ENCODE results near the gene SPTLC2.

The SPTLC2 gene

GRCh38 chr14:77467801-77468200 is 148.6 kb downstream of the SPTLC2 start:
- DNase-seq (ENCODE audit: low spot score) = no peak

DNA sequence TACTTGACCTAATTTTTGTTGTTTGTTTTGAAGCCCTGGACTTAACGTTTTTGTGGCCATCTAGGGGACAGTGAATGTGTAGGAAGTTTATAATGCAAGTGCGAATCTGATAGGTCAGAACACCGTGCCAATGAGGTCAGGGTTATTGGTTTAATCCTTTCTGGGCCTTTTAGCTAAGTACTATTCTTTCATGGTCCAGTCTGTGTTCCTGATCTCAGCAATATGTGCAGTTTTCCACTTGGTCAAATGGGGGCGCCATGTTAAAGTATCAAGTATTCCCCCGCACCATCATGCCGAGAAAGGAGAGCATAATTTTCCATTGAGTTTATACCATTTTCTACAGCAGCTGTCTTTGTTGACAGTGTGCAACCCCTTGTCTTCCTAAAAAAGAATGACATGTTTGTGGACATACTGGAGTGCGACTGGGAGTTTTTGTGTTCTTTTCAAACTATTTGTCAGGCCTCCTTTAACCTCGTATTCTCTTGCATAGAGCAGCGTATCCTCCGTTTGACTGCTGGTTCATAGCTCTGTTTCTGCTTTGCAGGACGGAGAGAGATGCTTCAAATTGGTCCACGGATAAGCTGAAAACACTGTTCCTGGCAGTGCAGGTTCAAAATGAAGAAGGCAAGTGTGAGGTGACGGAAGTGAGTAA is 157.2 kb downstream of the SPTLC2 start:
- DNase-seq (ENCODE audit: low spot score) = peak; percentile 68

GRCh38 chr14:77458249-77458950 is 158.0 kb downstream of the SPTLC2 start:
- DNase-seq (ENCODE audit: low spot score) = no peak

GRCh38 chr14:77457522-77458248 is 158.8 kb downstream of the SPTLC2 start, which contains the start of the genes AHSA1 and VIPAS39:
Gene AHSA1, plus strand, starts transcription at chr14:77458093. Its CDS starts 97 bp downstream, at chr14:77458190.
Gene VIPAS39, minus strand, starts transcription at chr14:77457601. Its CDS starts 3,499 bp downstream, at chr14:77454102.
- peak; percentile 95 for DNase-seq (ENCODE audit: low spot score)

GRCh38 chr14:77457115-77457521 is 159.3 kb downstream of the SPTLC2 start:
- no peak for DNase-seq (ENCODE audit: low spot score)
